Measurements from ENCODE around the gene POU2AF1.

POU2AF1 gene

DNA sequence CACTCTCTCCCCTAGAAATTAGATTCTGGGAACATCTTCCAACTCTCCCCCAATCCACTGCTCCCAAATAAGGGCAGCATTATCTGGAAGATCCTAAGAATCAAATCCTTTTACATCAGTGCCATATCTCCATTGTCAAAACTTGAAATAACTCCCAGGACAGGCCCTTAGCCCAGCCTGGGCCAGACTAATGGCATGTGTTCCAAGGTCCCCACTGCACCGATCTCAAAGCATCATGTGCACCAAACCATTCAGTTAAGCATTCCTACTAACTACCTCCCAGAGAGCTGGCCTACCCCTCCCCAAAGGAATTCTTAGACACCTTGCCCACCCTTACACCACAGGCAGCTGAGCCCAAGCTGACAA lies 44.2 kb upstream of the POU2AF1 start:
- Histone ChIP-seq H3K4me3 (ENCODE audit: low read depth, low read length) (no peak overlapping the region), H2AFZ (no peak overlapping the region), H3K27ac (no peak overlapping the region), H3K27me3 (ENCODE audit: control insufficient read depth, insufficient read depth, low read length) (no peaks in the 10 kb centered on the region), H3K9ac (no peak overlapping the region), H3K4me1 (peaks cover 35% of the 10 kb centered on the region), H3K36me3 (ENCODE audit: control insufficient read depth, insufficient read depth, low read length) (no peaks in the 10 kb centered on the region), H3K4me2 (ENCODE audit: low read length) (no peak overlapping the region), H3K79me2 (no peaks in the 10 kb centered on the region), H3K9me3 (ENCODE audit: control insufficient read depth, low read length) (no peaks in the 10 kb centered on the region)
- TF ChIP-seq CTCF (IDR thresholded peaks at IDR 0.05) = no peak

GRCh38 chr11:111422494-111423249 lies 43.6 kb upstream of the POU2AF1 start:
- H3K9me3 ChIP-seq (ENCODE audit: control insufficient read depth, low read length) = no peaks in the 10 kb centered on the region
- H3K4me1 ChIP-seq = peaks cover 35% of the 10 kb centered on the region
- no peaks in the 10 kb centered on the region for H3K27me3 ChIP-seq (ENCODE audit: control insufficient read depth, insufficient read depth, low read length)
- H3K4me2 ChIP-seq (ENCODE audit: low read length) = no peak overlapping the region
- H3K79me2 ChIP-seq = no peaks in the 10 kb centered on the region
- H3K27ac ChIP-seq = no peak overlapping the region
- H3K4me3 ChIP-seq (ENCODE audit: low read depth, low read length) = no peak overlapping the region
- no peak overlapping the region for H2AFZ ChIP-seq
- H3K36me3 ChIP-seq (ENCODE audit: control insufficient read depth, insufficient read depth, low read length) = no peaks in the 10 kb centered on the region
- TF ChIP-seq CTCF (IDR thresholded peaks at IDR 0.05) = peak; percentile 80
- H3K9ac ChIP-seq = no peak overlapping the region

DNA sequence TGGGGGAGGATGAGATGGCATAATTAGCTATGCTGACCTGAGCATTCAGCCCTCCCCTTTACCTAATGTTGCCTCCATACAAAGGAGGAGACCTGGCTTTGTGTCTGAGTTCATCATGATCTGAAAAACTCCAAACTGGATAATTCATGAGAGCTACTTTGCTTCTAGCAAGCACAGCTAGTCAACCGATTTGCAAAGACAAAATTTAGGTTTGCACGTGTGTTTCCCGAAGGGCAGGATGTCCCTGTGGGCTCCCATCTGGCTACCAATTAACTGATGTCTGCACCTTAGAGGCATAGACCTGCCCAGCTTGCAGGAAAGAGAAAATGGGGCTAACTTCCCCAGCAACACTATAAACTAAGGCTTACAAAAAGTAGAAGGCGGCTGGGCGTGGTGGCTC lies 42.2 kb upstream of the POU2AF1 start:
- no peak for TF ChIP-seq CTCF (IDR thresholded peaks at IDR 0.05)
- H3K4me1 ChIP-seq = peaks cover 40% of the 10 kb centered on the region
- H3K36me3 ChIP-seq (ENCODE audit: control insufficient read depth, insufficient read depth, low read length) = no peaks in the 10 kb centered on the region
- H2AFZ ChIP-seq = no peak overlapping the region
- H3K4me3 ChIP-seq (ENCODE audit: low read depth, low read length) = no peak overlapping the region
- H3K9me3 ChIP-seq (ENCODE audit: control insufficient read depth, low read length) = no peaks in the 10 kb centered on the region
- H3K9ac ChIP-seq = no peak overlapping the region
- no peak overlapping the region for H3K27ac ChIP-seq
- H3K4me2 ChIP-seq (ENCODE audit: low read length) = no peak overlapping the region
- H3K79me2 ChIP-seq = no peaks in the 10 kb centered on the region
- H3K27me3 ChIP-seq (ENCODE audit: control insufficient read depth, insufficient read depth, low read length) = no peaks in the 10 kb centered on the region

- H2AFZ ChIP-seq = no peak overlapping the region
- no peaks in the 10 kb centered on the region for H3K9me3 ChIP-seq (ENCODE audit: control insufficient read depth, low read length)
- H3K27ac ChIP-seq = peak overlapping the region; percentile 97
- no peak overlapping the region for H3K4me2 ChIP-seq (ENCODE audit: low read length)
- no peak for TF ChIP-seq CTCF (IDR thresholded peaks at IDR 0.05)
- H3K4me3 ChIP-seq (ENCODE audit: low read depth, low read length) = no peak overlapping the region
- H3K27me3 ChIP-seq (ENCODE audit: control insufficient read depth, insufficient read depth, low read length) = no peaks in the 10 kb centered on the region
- no peaks in the 10 kb centered on the region for H3K36me3 ChIP-seq (ENCODE audit: control insufficient read depth, insufficient read depth, low read length)
- no peak overlapping the region for H3K9ac ChIP-seq
- H3K4me1 ChIP-seq = peaks cover 41% of the 10 kb centered on the region
- no peaks in the 10 kb centered on the region for H3K79me2 ChIP-seq
Measured at GRCh38 chr11:111419641-111420327, 40.7 kb upstream of the POU2AF1 start.
